Measurements from ENCODE around the gene TAGLN3.
"Not testable (repeated sequence)": the region's sequence is repeated elsewhere in the genome, so short reads cannot be mapped to it uniquely, and the experiment has no call there.

Gene TAGLN3

GRCh38 chr3:112011376-112011940, 12.7 kb downstream of the TAGLN3 start:
- no peak for DNase-seq

- DNase-seq: no peak
Observed at GRCh38 chr3:112012205-112012992, 13.7 kb downstream of the TAGLN3 start.

GRCh38 chr3:112013058-112013783, 14.5 kb downstream of the TAGLN3 start:
- no peak for DNase-seq

GRCh38 chr3:112013784-112014143, 15.0 kb downstream of the TAGLN3 start:
- DNase-seq: no peak

GRCh38 chr3:112017091-112017490, 18.4 kb downstream of the TAGLN3 start:
- DNase-seq: no peak

GRCh38 chr3:112018712-112019111, 20.0 kb downstream of the TAGLN3 start:
- DNase-seq: no peak

- no peak for DNase-seq
Observed at GRCh38 chr3:112019716-112020115, 21.0 kb downstream of the TAGLN3 start.

- DNase-seq: no peak
Observed at GRCh38 chr3:112020674-112021085, 22.0 kb downstream of the TAGLN3 start.

- no peak for DNase-seq
Observed at GRCh38 chr3:112027142-112027541, 28.4 kb downstream of the TAGLN3 start.

GRCh38 chr3:112027826-112028225, 29.1 kb downstream of the TAGLN3 start:
- no peak for DNase-seq

- no peak for DNase-seq
Observed at GRCh38 chr3:112030901-112031300, 32.2 kb downstream of the TAGLN3 start.

- DNase-seq: no peak
Observed at GRCh38 chr3:112032098-112032731, 33.5 kb downstream of the TAGLN3 start.

GRCh38 chr3:112034436-112034835, 35.7 kb downstream of the TAGLN3 start, which contains the start of gene TMPRSS7:
TSS of gene TMPRSS7 (plus strand) at chr3:112034736. CDS start at chr3:112034846, 110 bp downstream.
- DNase-seq: no peak

- no peak for DNase-seq
Observed at GRCh38 chr3:112035241-112035640, 36.5 kb downstream of the TAGLN3 start.

GRCh38 chr3:112037194-112037593, 38.5 kb downstream of the TAGLN3 start:
- DNase-seq: not testable (repeated sequence)

- no peak for DNase-seq
Observed at GRCh38 chr3:112038863-112039262, 40.1 kb downstream of the TAGLN3 start.

- no peak for DNase-seq
Observed at GRCh38 chr3:112041321-112041720, 42.6 kb downstream of the TAGLN3 start.

- peak; percentile 5 for DNase-seq
Observed at GRCh38 chr3:112042842-112043280, 44.1 kb downstream of the TAGLN3 start.

- DNase-seq: peak; percentile 84
Observed at GRCh38 chr3:112043621-112044201, 45.0 kb downstream of the TAGLN3 start.

GRCh38 chr3:112046599-112046998, 47.9 kb downstream of the TAGLN3 start:
- no peak for DNase-seq

- DNase-seq: no peak
Observed at GRCh38 chr3:112047264-112047663, 48.5 kb downstream of the TAGLN3 start.

GRCh38 chr3:112048911-112049310, 50.2 kb downstream of the TAGLN3 start:
- DNase-seq: no peak

- DNase-seq: no peak
Observed at GRCh38 chr3:112053229-112053628, 54.5 kb downstream of the TAGLN3 start.
